ENCODE data around the gene PRAME.
"Not testable (repeated sequence)": the region's sequence is repeated elsewhere in the genome, so short reads cannot be mapped to it uniquely, and the experiment has no call there.

The PRAME gene

GRCh38 chr22:22526125-22526912 is 32.7 kb downstream of the PRAME start:
- Mint-ChIP-seq H3K27ac (no peak overlapping the region), H3K9me3 (ENCODE audit: low read depth) (no peaks in the 10 kb centered on the region), H3K36me3 (no peaks in the 10 kb centered on the region), H3K27me3 (peaks cover 19% of the 10 kb centered on the region), H3K4me3 (no peak overlapping the region), H3K4me1 (ENCODE audit: low read depth) (no peaks in the 10 kb centered on the region)

- Mint-ChIP-seq H3K4me3 (no peak overlapping the region), H3K36me3 (no peaks in the 10 kb centered on the region), H3K9me3 (ENCODE audit: low read depth) (no peaks in the 10 kb centered on the region), H3K4me1 (ENCODE audit: low read depth) (no peaks in the 10 kb centered on the region), H3K27ac (no peak overlapping the region), H3K27me3 (peaks cover 15% of the 10 kb centered on the region)
Observed at GRCh38 chr22:22523494-22523893, 35.6 kb downstream of the PRAME start.

GRCh38 chr22:22521631-22522030 is 37.4 kb downstream of the PRAME start:
- no peak overlapping the region for H3K4me3 Mint-ChIP-seq
- peaks cover 20% of the 10 kb centered on the region for H3K27me3 Mint-ChIP-seq
- H3K36me3 Mint-ChIP-seq: no peaks in the 10 kb centered on the region
- H3K27ac Mint-ChIP-seq: no peak overlapping the region
- no peaks in the 10 kb centered on the region for H3K9me3 Mint-ChIP-seq (ENCODE audit: low read depth)
- H3K4me1 Mint-ChIP-seq (ENCODE audit: low read depth): no peaks in the 10 kb centered on the region

GRCh38 chr22:22520667-22521602 is 38.1 kb downstream of the PRAME start:
- Mint-ChIP-seq H3K36me3 (no peaks in the 10 kb centered on the region), H3K27ac (no peak overlapping the region), H3K9me3 (ENCODE audit: low read depth) (no peaks in the 10 kb centered on the region), H3K4me1 (ENCODE audit: low read depth) (no peaks in the 10 kb centered on the region), H3K4me3 (no peak overlapping the region), H3K27me3 (peaks cover 20% of the 10 kb centered on the region)

- Mint-ChIP-seq H3K4me3 (no peak within 1 kb of the TSS), H3K9me3 (ENCODE audit: low read depth) (no peaks in the 10 kb centered on the region), H3K27ac (no peak within 1 kb of the TSS)
Observed at GRCh38 chr22:22520020-22520656, 38.9 kb downstream of the PRAME start, which contains the start of gene ZNF280A. TSS of gene ZNF280A (minus strand) at chr22:22520270. CDS start at chr22:22515630, 4,640 bp downstream.

GRCh38 chr22:22519591-22519990 is 39.5 kb downstream of the PRAME start:
- H3K27me3 Mint-ChIP-seq: peaks cover 28% of the 10 kb centered on the region

More at GRCh38 chr22:22520020-22520656, 38.9 kb downstream of the PRAME start, which contains the start of gene ZNF280A:
- Mint-ChIP-seq H3K27me3 (peaks cover 24% of the 10 kb centered on the region), H3K4me1 (ENCODE audit: low read depth) (no peaks in the 10 kb centered on the region), H3K36me3 (no peaks in the 10 kb centered on the region)

GRCh38 chr22:22516992-22517391 is 42.1 kb downstream of the PRAME start:
- Mint-ChIP-seq H3K4me3 (no peak overlapping the region), H3K4me1 (ENCODE audit: low read depth) (no peaks in the 10 kb centered on the region), H3K36me3 (no peaks in the 10 kb centered on the region), H3K9me3 (ENCODE audit: low read depth) (no peaks in the 10 kb centered on the region), H3K27ac (no peak overlapping the region), H3K27me3 (peaks cover 29% of the 10 kb centered on the region)

More at GRCh38 chr22:22519591-22519990, 39.5 kb downstream of the PRAME start:
- Mint-ChIP-seq H3K36me3 (no peaks in the 10 kb centered on the region), H3K9me3 (ENCODE audit: low read depth) (no peaks in the 10 kb centered on the region), H3K4me3 (no peak overlapping the region), H3K4me1 (ENCODE audit: low read depth) (no peaks in the 10 kb centered on the region), H3K27ac (no peak overlapping the region)

- Mint-ChIP-seq H3K4me3 (no peak overlapping the region), H3K9me3 (ENCODE audit: low read depth) (no peaks in the 10 kb centered on the region), H3K36me3 (no peaks in the 10 kb centered on the region), H3K4me1 (ENCODE audit: low read depth) (no peaks in the 10 kb centered on the region), H3K27ac (no peak overlapping the region), H3K27me3 (peaks cover 29% of the 10 kb centered on the region)
Observed at GRCh38 chr22:22515890-22516289, 43.2 kb downstream of the PRAME start.

GRCh38 chr22:22514431-22514830 is 44.6 kb downstream of the PRAME start:
- H3K4me3 Mint-ChIP-seq; H3K36me3 Mint-ChIP-seq; H3K4me1 Mint-ChIP-seq (ENCODE audit: low read depth); H3K27ac Mint-ChIP-seq; H3K9me3 Mint-ChIP-seq (ENCODE audit: low read depth): not testable (repeated sequence)
- peaks cover 28% of the 10 kb centered on the region for H3K27me3 Mint-ChIP-seq

- no peaks in the 10 kb centered on the region for H3K9me3 Mint-ChIP-seq (ENCODE audit: low read depth)
Observed at GRCh38 chr22:22513619-22514018, 45.4 kb downstream of the PRAME start.

GRCh38 chr22:22512951-22513350 is 46.1 kb downstream of the PRAME start:
- no peaks in the 10 kb centered on the region for H3K9me3 Mint-ChIP-seq (ENCODE audit: low read depth)
- H3K27ac Mint-ChIP-seq: no peak overlapping the region
- no peak overlapping the region for H3K4me3 Mint-ChIP-seq
- peaks cover under 1% of the 10 kb centered on the region for H3K4me1 Mint-ChIP-seq (ENCODE audit: low read depth)
- no peaks in the 10 kb centered on the region for H3K36me3 Mint-ChIP-seq
- peaks cover 27% of the 10 kb centered on the region for H3K27me3 Mint-ChIP-seq

More at GRCh38 chr22:22513619-22514018, 45.4 kb downstream of the PRAME start:
- H3K27ac Mint-ChIP-seq: no peak overlapping the region
- no peaks in the 10 kb centered on the region for H3K36me3 Mint-ChIP-seq
- peaks cover 27% of the 10 kb centered on the region for H3K27me3 Mint-ChIP-seq
- H3K4me1 Mint-ChIP-seq (ENCODE audit: low read depth): no peaks in the 10 kb centered on the region
- H3K4me3 Mint-ChIP-seq: no peak overlapping the region

GRCh38 chr22:22510833-22511232 is 48.2 kb downstream of the PRAME start:
- not testable (repeated sequence) for H3K36me3 Mint-ChIP-seq; H3K9me3 Mint-ChIP-seq (ENCODE audit: low read depth); H3K4me3 Mint-ChIP-seq; H3K4me1 Mint-ChIP-seq (ENCODE audit: low read depth); H3K27ac Mint-ChIP-seq
- peaks cover 18% of the 10 kb centered on the region for H3K27me3 Mint-ChIP-seq

GRCh38 chr22:22509912-22510311 is 49.2 kb downstream of the PRAME start:
- H3K4me1 Mint-ChIP-seq (ENCODE audit: low read depth); H3K9me3 Mint-ChIP-seq (ENCODE audit: low read depth); H3K27me3 Mint-ChIP-seq; H3K27ac Mint-ChIP-seq; H3K36me3 Mint-ChIP-seq: not testable (repeated sequence)
- peak overlapping the region; percentile 51 for H3K4me3 Mint-ChIP-seq

GRCh38 chr22:22508274-22509176 is 50.5 kb downstream of the PRAME start, which contains the start of gene ZNF280B:
TSS of gene ZNF280B (minus strand) at chr22:22508742. CDS start at chr22:22489398, 19,344 bp downstream.
- peak within 1 kb of the TSS; percentile 88 for H3K4me3 Mint-ChIP-seq
- H3K4me1 Mint-ChIP-seq (ENCODE audit: low read depth): peaks cover 9% of the 10 kb centered on the region
- H3K27ac Mint-ChIP-seq: peak within 1 kb of the TSS; percentile 3
- peaks cover 2% of the 10 kb centered on the region for H3K27me3 Mint-ChIP-seq
- no peaks in the 10 kb centered on the region for H3K9me3 Mint-ChIP-seq (ENCODE audit: low read depth)
- peaks cover 19% of the 10 kb centered on the region for H3K36me3 Mint-ChIP-seq

Measured in activated naive CD8-positive, alpha-beta T cell (primary cell).